H1 (cell line): ENCODE results near the gene COL2A1. TPM values are rescaled to one million over a fixed set of nuclear protein-coding genes. Genes with fewer than 3 reads are reported as not detected.
A peak's percentile ranks its signal among the peaks of the same experiment; 100 is the strongest.

ENCODE experiments used
- CTCF ChIA-PET: fragments of 300-600 bp; sonication (Branson Sonifier 250); formaldehyde crosslinking; loops from one replicate; lab custom pipeline; 2021; ENCODE audit not compliant: partially characterized antibody; lab: Charles Lee
- POLR2A ChIA-PET: fragments of 300-600 bp; sonication (Branson Sonifier 250); formaldehyde crosslinking; loops from one replicate; lab custom pipeline; 2021; ENCODE audit warnings: inconsistent platforms; ENCODE audit not compliant: partially characterized antibody; lab: Charles Lee
- DNase-seq, 2 experiments: peaks; one replicate each; pipeline versions ENCODE4 v3.0.0 to v3.0.0-alpha.2; 2010 to 2022; ENCODE audit warnings: low spot score in 2 of 2, low read depth in 1 of 2, mixed read lengths in 1 of 2
- FAIRE-seq: peaks from 2 replicates; lab custom pipeline; 2011; peaks lifted over from hg19 to GRCh38; lab: Jason Lieb, UNC
- H2AFZ ChIP-seq: 2 replicates; pipeline ENCODE4 v1.8.1; 2012; ENCODE audit warnings: low read length, inconsistent platforms
- H2AK5ac ChIP-seq: 2 replicates; pipeline ENCODE4 v1.6.1; 2013; ENCODE audit warnings: low read depth, low read length
- H2BK120ac ChIP-seq: replicated peaks from 2 replicates; pipeline ENCODE3; 2013; ENCODE audit warnings: low read depth, low read length, inconsistent platforms
- H2BK12ac ChIP-seq: 2 replicates; pipeline ENCODE4 v1.6.1; 2013; ENCODE audit warnings: low read depth, low read length
- H2BK15ac ChIP-seq: 2 replicates; pipeline ENCODE4 v1.6.1; 2013; ENCODE audit warnings: low read length
- H2BK20ac ChIP-seq: 2 replicates; pipeline ENCODE4 v1.6.1; 2013; ENCODE audit warnings: low read length
- H2BK5ac ChIP-seq: 2 replicates; pipeline ENCODE4 v1.6.1; 2013; ENCODE audit warnings: low read depth, low read length
- H3K14ac ChIP-seq: 2 replicates; pipeline ENCODE4 v1.6.1; 2013; ENCODE audit warnings: inconsistent platforms; ENCODE audit not compliant: insufficient read length
- H3K18ac ChIP-seq: 2 replicates; pipeline ENCODE4 v1.6.1; 2013; ENCODE audit warnings: low read length; ENCODE audit errors: extremely low read depth
- H3K23ac ChIP-seq: 2 replicates; pipeline ENCODE4 v1.6.1; 2013; ENCODE audit warnings: inconsistent platforms; ENCODE audit not compliant: insufficient read length
- H3K23me2 ChIP-seq: 2 replicates; pipeline ENCODE4 v1.6.1; 2013; ENCODE audit warnings: low read depth, low read length
- H3K27ac ChIP-seq: 2 replicates; pipeline ENCODE4 v1.6.1; 2011; ENCODE audit warnings: low read depth, low read length, inconsistent platforms
- H3K27me3 ChIP-seq, 4 experiments: replicated peaks in 1 of 4; 1 replicate in 1 of 4; 2 replicates in 3 of 4; pipeline versions ENCODE4 v1.6.1 to v1.8.1; 2011 to 2013; ENCODE audit warnings: low read length in 3 of 4, mild to moderate bottlenecking in 3 of 4, inconsistent platforms in 2 of 4, mixed read lengths in 2 of 4, moderate library complexity in 1 of 4; ENCODE audit not compliant: control insufficient read depth in 3 of 4, insufficient read depth in 3 of 4; ENCODE audit errors: extremely low read depth in 1 of 4
- H3K36me3 ChIP-seq, 4 experiments: 2 replicates each; pipeline versions ENCODE4 v1.6.1 to v1.8.1; 2011 to 2013; ENCODE audit warnings: mild to moderate bottlenecking in 4 of 4, low read length in 3 of 4, moderate library complexity in 2 of 4, control low read depth in 1 of 4, inconsistent platforms in 1 of 4; ENCODE audit not compliant: insufficient read depth in 4 of 4, control insufficient read depth in 2 of 4
- H3K4ac ChIP-seq: replicated peaks from 2 replicates; pipeline ENCODE3; 2013; ENCODE audit warnings: low read length, low read depth, mixed read lengths, inconsistent platforms; ENCODE audit not compliant: insufficient read length
- H3K4me1 ChIP-seq, 4 experiments: replicated peaks in 1 of 4; 1 replicate in 1 of 4; 2 replicates in 3 of 4; pipeline versions ENCODE4 v1.6.1 to v1.8.1; 2011 to 2013; ENCODE audit warnings: low read length in 3 of 4, inconsistent platforms in 2 of 4, mixed read lengths in 1 of 4; ENCODE audit not compliant: insufficient read depth in 4 of 4, control insufficient read depth in 3 of 4
- H3K4me2 ChIP-seq, 2 experiments: 2 replicates each; pipeline versions ENCODE4 v1.6.1 to v1.8.1; 2011 to 2013; ENCODE audit warnings: low read depth in 2 of 2, low read length in 2 of 2, control low read depth in 1 of 2, inconsistent platforms in 1 of 2, mild to moderate bottlenecking in 1 of 2; ENCODE audit not compliant: insufficient read depth in 1 of 2
- H3K4me3 ChIP-seq, 4 experiments: fragments of 200-600, 300-600 bp in 1 of 4; sonication (generic), shearing (Covaris generic), sonication (Bioruptor Twin) in 1 of 4; 2 replicates each; pipeline versions ENCODE4 v1.5.1 to v1.8.1; 2011 to 2016; ENCODE audit warnings: low read length in 4 of 4, low read depth in 3 of 4, control low read depth in 2 of 4, inconsistent platforms in 2 of 4, mild to moderate bottlenecking in 2 of 4, mixed read lengths in 1 of 4, moderate library complexity in 1 of 4; ENCODE audit not compliant: insufficient read depth in 2 of 4; ENCODE audit errors: extremely low read depth in 1 of 4
- H3K56ac ChIP-seq: replicated peaks from 2 replicates; pipeline ENCODE3; 2013; ENCODE audit warnings: low read depth, mild to moderate bottlenecking, mixed read lengths, low read length, inconsistent platforms; ENCODE audit not compliant: insufficient read length
- H3K79me1 ChIP-seq: 2 replicates; pipeline ENCODE4 v1.6.1; 2013; ENCODE audit warnings: low read depth, low read length, control low read depth
- H3K79me2 ChIP-seq, 2 experiments: 2 replicates each; pipeline versions ENCODE4 v1.6.1 to v1.8.1; 2012 to 2013; ENCODE audit warnings: low read length in 2 of 2, mild to moderate bottlenecking in 2 of 2, inconsistent platforms in 1 of 2; ENCODE audit not compliant: insufficient read depth in 2 of 2, control insufficient read depth in 1 of 2
- H3K9ac ChIP-seq, 4 experiments: replicated peaks in 1 of 4; 1 replicate in 1 of 4; 2 replicates in 3 of 4; pipeline versions ENCODE4 v1.6.1 to v1.8.1; 2011 to 2013; ENCODE audit warnings: low read depth in 3 of 4, low read length in 3 of 4, control low read depth in 2 of 4, mild to moderate bottlenecking in 2 of 4, moderate library complexity in 2 of 4, inconsistent platforms in 1 of 4; ENCODE audit errors: extremely low read depth in 1 of 4
- H3K9me3 ChIP-seq, 2 experiments: 2 replicates each; pipeline versions ENCODE4 v1.6.1 to v1.8.1; 2012 to 2013; ENCODE audit warnings: mild to moderate bottlenecking in 2 of 2, moderate library complexity in 2 of 2, control low read depth in 1 of 2, inconsistent platforms in 1 of 2, low read depth in 1 of 2, low read length in 1 of 2, mixed read lengths in 1 of 2; ENCODE audit not compliant: insufficient read depth in 2 of 2
- H4K20me1 ChIP-seq, 2 experiments: replicated peaks in 1 of 2; 2 replicates each; pipeline versions ENCODE3 to v1.8.1; 2011 to 2013; ENCODE audit warnings: inconsistent platforms in 2 of 2, low read length in 2 of 2, mild to moderate bottlenecking in 1 of 2; ENCODE audit not compliant: insufficient read depth in 2 of 2, control insufficient read depth in 1 of 2
- H4K5ac ChIP-seq: 2 replicates; pipeline ENCODE4 v1.6.1; 2013; ENCODE audit warnings: low read length, low read depth, mixed read lengths, inconsistent platforms; ENCODE audit not compliant: insufficient read length
- H4K8ac ChIP-seq: 2 replicates; pipeline ENCODE4 v1.8.0; 2013; ENCODE audit warnings: mild to moderate bottlenecking, moderate library complexity, low read length, inconsistent platforms; ENCODE audit not compliant: insufficient read depth; ENCODE audit errors: extremely low read depth
- H4K91ac ChIP-seq: replicated peaks from 2 replicates; pipeline ENCODE3; 2013; ENCODE audit warnings: low read length, mixed read lengths, inconsistent platforms; ENCODE audit not compliant: insufficient read length
- FOSL1 ChIP-seq: IDR thresholded peaks from 2 replicates; pipeline ENCODE4 v1.6.1; 2011; ENCODE audit warnings: mild to moderate bottlenecking, low read depth, low read length, moderate library complexity; ENCODE audit not compliant: insufficient read depth
- HDAC2 ChIP-seq, 2 experiments: fragments of 300-600 bp in 1 of 2; sonication (generic) in 1 of 2; IDR thresholded peaks; 2 replicates each; pipeline ENCODE4 v1.6.1; 2011 to 2012; ENCODE audit warnings: low read depth in 2 of 2, low read length in 2 of 2, mild to moderate bottlenecking in 2 of 2, moderate library complexity in 2 of 2, borderline replicate concordance in 1 of 2, inconsistent platforms in 1 of 2
- KDM5A ChIP-seq: fragments of 200-600 bp; IDR thresholded peaks from 2 replicates; pipeline ENCODE4 v1.7.1; 2012; ENCODE audit warnings: mild to moderate bottlenecking, low read length, inconsistent platforms, mixed read lengths
- POU5F1 ChIP-seq: IDR thresholded peaks from 2 replicates; pipeline ENCODE4 v1.6.1; 2011; ENCODE audit warnings: low read depth, mild to moderate bottlenecking, low read length, moderate library complexity
- RFX5 ChIP-seq: IDR thresholded peaks from 2 replicates; pipeline ENCODE4 v1.6.1; 2011; ENCODE audit warnings: low read depth, low read length, improper control_type of control experiment, borderline replicate concordance
- RNF2 ChIP-seq: fragments of 200-900, 300-1000 bp; sonication (generic); IDR thresholded peaks from 2 replicates; pipeline ENCODE4 v1.7.1; 2016; ENCODE audit warnings: borderline replicate concordance, low read depth, mild to moderate bottlenecking, antibody characterized with exemption, low read length; ENCODE audit not compliant: poor library complexity, severe bottlenecking; ENCODE audit errors: missing control alignments
- SIX5 ChIP-seq: IDR thresholded peaks from 2 replicates; pipeline ENCODE4 v1.6.1; 2011; ENCODE audit warnings: mild to moderate bottlenecking, low read depth, low read length
- SP1 ChIP-seq: IDR thresholded peaks from 2 replicates; pipeline ENCODE4 v1.6.1; 2011; ENCODE audit warnings: low read depth, low read length
- TCF12 ChIP-seq: IDR thresholded peaks from 2 replicates; pipeline ENCODE4 v1.6.1; 2011; ENCODE audit warnings: low read depth, mild to moderate bottlenecking, low read length
- WGBS, 2 experiments: shearing (Covaris generic) in 1 of 2; methylation state at CpG; one replicate each; pipeline versions ENCODE4 v1.1.6 to v1.1.7; 2013 to 2015; ENCODE audit warnings: low lambda C conversion rate in 2 of 2, mixed read lengths in 2 of 2, inconsistent platforms in 1 of 2, low coverage in 1 of 2, missing lambda C conversion rate in 1 of 2; ENCODE audit not compliant: insufficient replicate concordance in 2 of 2, insufficient coverage in 1 of 2, insufficient read length in 1 of 2; ENCODE audit errors: extremely low coverage in 1 of 2, missing lambda C conversion rate in 1 of 2; 5-methylcytosine and 5-hydroxymethylcytosine counted together
- polyA plus RNA-seq, 7 experiments: library from polyadenylated mRNA; depleted of rRNA in 3 of 7; stranded (reverse) in 5 of 7; unstranded in 2 of 7; fragments of >200 nt in 5 of 7; fragments of 200-250 nt in 2 of 7; gene quantifications; 1 replicate in 5 of 7; 2 replicates in 1 of 7; 4 replicates in 1 of 7; pipeline versions ENCODE4 v1.2.1 to v1.2.3, GENCODE V29; 2011 to 2013; ENCODE audit warnings: missing spikeins in 2 of 7, mixed read lengths in 2 of 7
- total RNA-seq: library from RNA; stranded (reverse); fragmentation: NEBNext Ultra II Directional; extraction: Animal tissue kit (Norgen Biotek cat#: 25700); gene quantifications from 2 replicates; pipeline ENCODE4 v1.2.1, GENCODE V29; 2021
- TF ChIP-seq, protein P1 (sequence below), 3 experiments: IDR thresholded peaks; 1 replicate in 2 of 3; 2 replicates in 1 of 3; pipeline versions ENCODE4 v1.5.1 to v1.6.1; 2011; ENCODE audit warnings: low read length in 3 of 3, mild to moderate bottlenecking in 3 of 3, inconsistent platforms in 2 of 3, low read depth in 1 of 3, moderate library complexity in 1 of 3; ENCODE audit not compliant: insufficient read depth in 1 of 3; ENCODE audit errors: control extremely low read depth in 1 of 3

Gene COL2A1
- total and polyA plus RNA-seq, 2 of the 8 experiments (the other 6 are each of a cell fraction or from before 2014, with no cell fraction given), result 4.2 to 14.6 TPM

DNA sequence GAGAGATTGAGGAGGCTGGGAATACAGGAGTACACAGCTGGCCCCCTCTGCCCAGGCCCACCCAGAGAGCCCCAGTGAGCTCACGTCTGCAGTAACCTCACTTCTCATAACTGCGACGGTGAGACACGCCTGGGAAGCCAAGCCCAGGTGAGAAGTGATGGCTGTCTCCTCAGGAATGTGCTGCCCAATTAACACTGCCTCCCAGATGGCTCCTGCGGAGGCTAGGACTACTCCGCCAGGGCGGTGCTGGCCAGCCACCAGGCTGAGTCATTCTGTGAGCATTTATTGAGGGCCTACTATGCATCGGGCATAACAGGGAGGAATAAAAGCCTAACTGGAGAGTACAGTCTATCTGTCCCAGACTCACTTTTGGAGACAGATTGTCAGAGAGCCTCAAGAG, 50.2 kb downstream of the COL2A1 start:
- H2BK15ac ChIP-seq, result no peak overlapping the region
- DNase-seq (no peak), FAIRE-seq (no peak)
- ChIA-PET POLR2A (no interaction called here), CTCF (interaction anchor here (0.9 to 8.1 kb wide), 9 partner anchors 9 to 238 kb away, joined by 3 to 82 read pairs (median 4); partner anchors contain the start of genes CCDC184 and TMEM106C)
- no peaks in the 10 kb centered on the region for H3K36me3 ChIP-seq
- H2AK5ac ChIP-seq, result no peak overlapping the region
- no peak overlapping the region for H3K14ac ChIP-seq
- 96% methylated on average over 8 of the region's 8 CpGs; no CpG with 5 or more reads in 1 of the 2 experiments for WGBS, 2 experiments
- H4K20me1 ChIP-seq, result no peaks in the 10 kb centered on the region
- H3K9ac ChIP-seq, result no peak overlapping the region
- H3K27ac ChIP-seq, result no peak overlapping the region
- H4K91ac ChIP-seq, result no peak overlapping the region
- no peak overlapping the region for H2AFZ ChIP-seq
- no peak overlapping the region for H3K56ac ChIP-seq
- no peaks in the 10 kb centered on the region for H3K79me1 ChIP-seq
- no peak overlapping the region for H2BK20ac ChIP-seq
- H3K18ac ChIP-seq, result no peak overlapping the region
- H2BK5ac ChIP-seq, result no peak overlapping the region
- peak overlapping the region; percentile 22; the same call in 1 of the 2 replicates for H4K8ac ChIP-seq
- no peaks in the 10 kb centered on the region; a peak in 1 of 7 replicates for H3K4me1 ChIP-seq
- H3K4me2 ChIP-seq, result no peak overlapping the region
- no peaks in the 10 kb centered on the region for H3K79me2 ChIP-seq
- H2BK120ac ChIP-seq, result no peak overlapping the region
- H3K27me3 ChIP-seq, result no peaks in the 10 kb centered on the region
- H3K23ac ChIP-seq, result no peak overlapping the region
- no peaks in the 10 kb centered on the region for H3K23me2 ChIP-seq
- no peak overlapping the region for H3K4ac ChIP-seq
- H3K9me3 ChIP-seq, result peaks cover 17% of the 10 kb centered on the region in 2 experiments
- no peak overlapping the region for H3K4me3 ChIP-seq
- no peak overlapping the region for H4K5ac ChIP-seq
- H2BK12ac ChIP-seq, result no peak overlapping the region
- TF ChIP-seq RNF2, result no peak
- no peak for TF ChIP-seq POU5F1
- no peak for TF ChIP-seq TCF12
- no peak for TF ChIP-seq HDAC2 (IDR thresholded peaks at IDR 0.05; ENCODE audit: borderline replicate concordance in 1 of 2, low read depth in 2 of 2, low read length in 2 of 2)
- TF ChIP-seq SP1, result no peak
- no peak for TF ChIP-seq RFX5
- TF ChIP-seq KDM5A, result no peak
- TF ChIP-seq SIX5, result no peak
- no peak for TF ChIP-seq FOSL1
- TF ChIP-seq, protein P1, sequence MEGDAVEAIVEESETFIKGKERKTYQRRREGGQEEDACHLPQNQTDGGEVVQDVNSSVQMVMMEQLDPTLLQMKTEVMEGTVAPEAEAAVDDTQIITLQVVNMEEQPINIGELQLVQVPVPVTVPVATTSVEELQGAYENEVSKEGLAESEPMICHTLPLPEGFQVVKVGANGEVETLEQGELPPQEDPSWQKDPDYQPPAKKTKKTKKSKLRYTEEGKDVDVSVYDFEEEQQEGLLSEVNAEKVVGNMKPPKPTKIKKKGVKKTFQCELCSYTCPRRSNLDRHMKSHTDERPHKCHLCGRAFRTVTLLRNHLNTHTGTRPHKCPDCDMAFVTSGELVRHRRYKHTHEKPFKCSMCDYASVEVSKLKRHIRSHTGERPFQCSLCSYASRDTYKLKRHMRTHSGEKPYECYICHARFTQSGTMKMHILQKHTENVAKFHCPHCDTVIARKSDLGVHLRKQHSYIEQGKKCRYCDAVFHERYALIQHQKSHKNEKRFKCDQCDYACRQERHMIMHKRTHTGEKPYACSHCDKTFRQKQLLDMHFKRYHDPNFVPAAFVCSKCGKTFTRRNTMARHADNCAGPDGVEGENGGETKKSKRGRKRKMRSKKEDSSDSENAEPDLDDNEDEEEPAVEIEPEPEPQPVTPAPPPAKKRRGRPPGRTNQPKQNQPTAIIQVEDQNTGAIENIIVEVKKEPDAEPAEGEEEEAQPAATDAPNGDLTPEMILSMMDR (IDR thresholded peaks at IDR 0.05; ENCODE audit: control extremely low read depth in 1 of 3, insufficient read depth in 1 of 3, low read depth in 1 of 3, low read length in 3 of 3), result no peak
